Activated CD8-positive, alpha-beta memory T cell treated with anti-CD3 and anti-CD28 coated beads, Interleukin-2, amount 50 U/mL, for 48 hours (primary cell): ENCODE data around the gene ARHGDIB.

Experiments used
- DNase-seq: peaks from one replicate; pipeline ENCODE4 v3.0.0-alpha.2; 2020

The ARHGDIB gene

DNA sequence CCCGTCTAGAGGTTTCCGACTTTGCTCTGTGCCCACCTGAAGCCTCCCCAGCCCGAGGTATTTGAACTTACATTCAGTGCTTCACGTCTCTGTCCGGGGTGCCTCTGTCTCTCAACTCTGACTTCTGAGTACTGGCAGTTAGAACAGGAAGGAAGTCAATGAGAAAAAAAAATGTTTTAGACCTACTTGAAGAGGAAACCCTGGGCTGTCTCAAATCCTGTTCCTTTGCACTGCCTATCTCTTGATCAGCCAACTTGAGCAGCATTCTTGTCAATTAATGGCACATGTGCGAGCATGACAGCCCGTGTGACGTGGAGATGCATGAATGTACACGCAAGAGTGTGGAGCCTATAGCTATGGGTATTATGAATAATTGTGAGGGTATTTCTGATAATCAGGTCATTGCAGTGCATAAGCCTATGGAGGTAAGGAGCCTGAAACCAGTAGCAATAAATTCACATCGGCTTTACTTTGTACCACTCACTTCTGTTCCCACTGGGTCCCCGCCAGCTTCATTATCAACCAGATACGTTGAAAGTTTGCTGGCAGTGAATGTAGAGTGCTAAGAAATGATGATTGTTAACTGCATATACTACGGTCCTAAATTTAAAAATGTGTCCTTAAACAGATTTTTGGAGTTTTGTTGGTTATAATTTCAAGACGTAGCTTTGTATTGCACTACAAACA is at the start of gene ARHGDIB:
TSS of gene ARHGDIB (minus strand) at position 136 of the 687 bp plus-strand sequence. CDS start 10,889 bp downstream, outside the sequence.
- DNase-seq: peak; percentile 74

DNA sequence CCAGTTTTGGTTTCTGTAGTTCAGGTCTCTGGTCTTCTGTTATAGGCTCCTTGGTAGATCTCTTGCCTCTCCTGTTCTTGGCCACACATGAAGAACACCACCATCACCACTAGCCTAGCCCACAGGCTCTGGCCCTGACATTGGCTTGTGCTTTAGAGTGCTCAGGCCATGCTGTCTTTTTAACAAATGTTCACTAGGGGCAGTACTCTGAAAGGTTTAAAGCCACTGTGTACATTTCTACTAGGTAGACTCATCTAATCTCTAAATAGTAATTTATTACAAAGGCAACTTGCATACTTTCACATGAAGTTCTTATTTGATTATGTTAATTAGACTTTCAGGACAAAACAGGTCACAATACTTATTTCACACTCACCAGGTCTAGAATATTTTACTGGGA is 49.8 kb upstream of the ARHGDIB start:
- no peak for DNase-seq

DNA sequence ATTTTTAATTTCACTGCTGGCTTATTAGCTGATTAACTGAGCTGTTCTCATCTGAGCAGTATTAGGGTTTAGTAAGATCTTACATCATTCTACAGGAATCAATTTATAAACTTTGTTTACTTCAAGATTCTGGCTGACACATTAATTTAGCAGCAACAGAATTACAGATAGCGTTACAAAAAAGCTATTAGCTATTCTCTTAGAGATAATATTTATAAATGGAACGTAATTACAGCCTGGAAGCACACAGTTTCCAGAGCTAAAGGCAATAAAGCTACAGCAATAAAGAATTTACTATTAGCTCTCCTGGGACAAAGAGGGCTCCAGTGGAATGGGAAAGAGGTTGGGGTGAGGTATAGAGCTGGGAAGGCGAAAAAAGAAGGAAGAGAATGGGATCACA is 46.1 kb upstream of the ARHGDIB start:
- DNase-seq: no peak

DNA sequence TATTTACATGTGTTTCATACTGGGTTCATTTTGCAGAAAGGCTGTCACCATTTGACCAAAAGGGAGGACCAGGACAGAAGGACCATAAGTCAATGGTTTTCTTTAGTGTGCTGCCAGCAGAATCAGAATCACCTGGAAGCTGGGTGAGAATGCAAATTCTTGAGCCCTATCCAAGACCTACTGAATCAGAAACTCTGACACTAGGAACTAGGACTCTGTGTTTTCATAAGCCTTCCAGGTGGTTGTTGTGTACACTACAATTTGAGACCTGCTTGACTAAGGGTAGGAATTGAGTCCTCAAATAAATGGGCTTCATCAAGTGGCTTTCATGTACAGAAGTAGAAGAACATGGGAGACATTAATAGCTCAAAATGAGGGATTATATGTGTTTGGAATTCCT is 43.7 kb upstream of the ARHGDIB start:
- no peak for DNase-seq

DNA sequence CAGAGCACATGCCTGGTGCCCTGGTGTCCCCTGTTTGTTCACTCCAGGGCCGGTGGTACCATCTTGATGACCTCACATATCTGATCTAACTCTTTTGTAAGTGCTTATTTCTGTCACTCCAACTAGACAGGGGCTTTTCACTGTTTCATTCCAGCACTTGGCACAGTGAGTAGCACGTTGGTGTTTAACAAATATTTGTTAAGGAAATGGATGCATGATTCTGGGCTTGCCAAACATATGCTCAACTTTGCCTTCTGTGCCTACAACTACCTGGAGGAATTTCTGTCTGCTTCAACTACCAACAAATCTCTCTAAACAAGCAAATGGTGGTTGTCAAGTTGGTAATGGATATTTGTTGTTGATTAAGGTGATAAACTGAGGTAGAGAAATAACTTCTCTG is 43.0 kb upstream of the ARHGDIB start:
- DNase-seq: no peak

DNA sequence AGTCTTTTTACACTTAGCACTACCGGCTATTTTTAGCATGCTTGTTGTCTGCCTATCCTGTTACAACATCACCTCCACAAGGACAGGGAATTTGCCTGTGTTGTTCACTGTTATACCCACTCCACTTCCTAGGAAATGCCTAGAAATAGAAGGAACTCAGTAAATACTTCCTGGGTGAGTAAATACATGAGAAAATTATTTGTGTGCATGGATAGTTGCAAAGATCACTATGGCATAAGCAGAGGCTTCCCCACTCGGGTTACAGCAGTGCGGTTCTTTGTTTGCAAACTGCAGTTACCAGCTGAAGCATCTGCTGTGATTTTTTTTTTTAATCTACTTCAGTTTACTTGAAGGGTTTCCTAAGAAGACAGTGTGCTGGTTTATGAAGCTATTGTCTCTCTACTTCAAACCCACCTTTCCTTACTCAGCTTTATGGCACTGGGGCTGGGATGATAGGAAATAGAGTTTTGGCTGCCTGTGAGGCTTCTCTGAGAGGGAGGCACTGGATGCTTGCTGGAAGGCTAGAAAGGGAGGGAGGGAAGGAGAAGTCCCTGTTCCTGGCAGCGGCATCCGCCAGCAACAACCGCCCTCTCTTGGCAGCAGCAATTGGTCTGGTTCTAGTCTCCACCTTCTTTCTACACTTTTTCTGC is 40.5 kb upstream of the ARHGDIB start:
- DNase-seq: no peak

DNA sequence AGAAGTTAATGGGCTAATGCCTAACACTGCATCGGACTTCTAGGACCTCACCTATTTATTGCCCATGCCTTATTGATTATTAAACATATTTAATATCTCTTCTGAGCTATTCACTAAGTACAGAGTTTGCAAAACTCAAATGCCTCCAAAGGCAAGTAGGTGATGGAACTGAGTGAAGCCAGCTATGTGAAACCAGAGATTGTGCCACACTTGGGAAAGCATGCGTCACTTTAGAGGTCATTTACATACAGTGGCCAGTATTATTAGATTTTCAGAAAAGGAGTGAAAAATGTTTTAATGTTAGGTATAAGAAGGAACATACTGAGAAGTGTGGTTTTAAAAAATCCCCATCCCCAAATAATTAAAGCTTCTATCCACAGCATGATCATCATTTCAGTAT is 39.2 kb upstream of the ARHGDIB start:
- DNase-seq: no peak

DNA sequence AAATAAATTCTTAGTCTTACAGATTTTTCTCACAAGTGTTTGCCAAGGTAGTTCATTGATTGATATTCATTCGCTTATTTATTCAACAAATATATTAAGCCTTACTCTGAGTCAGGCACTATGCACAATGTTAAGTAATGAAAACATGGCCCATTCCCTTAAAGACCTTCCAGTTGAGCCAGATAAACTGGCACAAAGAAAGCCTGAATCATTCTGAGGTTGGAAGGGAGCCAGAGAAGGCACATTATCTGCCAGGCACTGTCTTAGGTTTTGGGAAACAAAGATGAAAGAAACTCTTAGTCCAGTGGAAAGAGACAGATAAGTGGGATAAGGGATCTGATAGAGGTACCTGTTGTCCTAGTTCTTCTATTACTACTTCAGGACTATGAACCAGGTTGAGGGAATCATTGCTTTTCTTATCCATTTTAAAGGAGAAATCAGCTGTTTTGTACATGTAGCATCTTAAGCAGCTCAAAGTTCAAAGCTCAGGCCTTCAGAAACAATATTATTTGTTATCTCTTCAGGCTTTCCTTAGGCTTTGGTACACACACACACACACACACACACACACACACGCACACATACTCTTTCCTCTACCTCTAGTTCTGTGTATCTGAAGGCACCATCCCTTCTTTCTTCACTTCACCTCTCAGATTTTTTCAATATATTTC is 38.4 kb upstream of the ARHGDIB start:
- no peak for DNase-seq

DNA sequence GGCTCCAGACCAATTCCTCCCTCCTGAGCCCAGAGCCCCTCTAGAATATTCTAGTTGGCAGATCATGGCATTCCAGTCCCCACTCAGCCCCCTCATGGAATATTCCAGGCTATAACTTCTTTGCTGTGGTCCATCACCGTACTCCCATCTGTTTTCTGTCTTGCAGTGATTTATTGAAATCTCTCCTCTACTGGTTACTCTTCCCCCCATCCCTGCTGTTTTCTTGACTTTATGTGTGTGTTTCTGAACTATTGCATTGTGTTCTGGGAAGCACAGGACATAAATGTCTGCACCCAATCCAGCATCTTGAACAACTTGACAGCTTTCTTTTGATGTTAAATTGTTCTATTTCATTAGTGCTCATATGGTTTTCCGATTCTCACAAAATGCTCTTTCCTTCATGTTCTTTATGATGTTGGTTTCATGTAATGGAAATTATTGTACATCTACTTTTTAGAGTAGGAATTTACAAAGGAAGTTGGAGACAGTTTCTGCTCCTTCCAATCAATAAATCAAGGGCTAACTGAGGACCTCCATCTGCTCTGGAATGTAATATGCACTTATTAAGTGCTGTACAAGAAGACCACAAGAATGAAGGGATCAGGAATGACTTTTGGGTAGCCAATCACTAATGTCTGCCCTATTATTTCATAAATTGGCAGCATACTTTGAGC is 37.8 kb upstream of the ARHGDIB start:
- DNase-seq: no peak

DNA sequence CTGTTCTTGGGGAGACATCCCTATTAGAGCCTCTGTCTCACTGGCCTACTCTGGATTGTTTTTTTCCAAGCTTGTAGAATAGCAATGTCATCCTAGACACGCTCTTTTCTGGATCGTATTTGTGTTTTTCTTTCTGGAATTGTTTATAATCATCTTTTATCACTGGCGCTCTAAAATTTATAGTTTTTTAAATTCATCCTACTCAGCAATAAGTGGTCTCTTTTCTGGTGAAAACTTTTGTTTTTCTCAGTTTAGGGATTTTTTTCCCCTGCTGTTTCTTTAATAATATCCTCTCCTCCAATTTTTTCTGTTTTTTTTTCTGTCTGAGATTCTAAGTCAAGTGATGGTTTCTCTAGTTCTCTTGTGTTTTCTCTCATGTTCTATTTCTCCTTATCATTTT is 36.6 kb upstream of the ARHGDIB start:
- DNase-seq: no peak

DNA sequence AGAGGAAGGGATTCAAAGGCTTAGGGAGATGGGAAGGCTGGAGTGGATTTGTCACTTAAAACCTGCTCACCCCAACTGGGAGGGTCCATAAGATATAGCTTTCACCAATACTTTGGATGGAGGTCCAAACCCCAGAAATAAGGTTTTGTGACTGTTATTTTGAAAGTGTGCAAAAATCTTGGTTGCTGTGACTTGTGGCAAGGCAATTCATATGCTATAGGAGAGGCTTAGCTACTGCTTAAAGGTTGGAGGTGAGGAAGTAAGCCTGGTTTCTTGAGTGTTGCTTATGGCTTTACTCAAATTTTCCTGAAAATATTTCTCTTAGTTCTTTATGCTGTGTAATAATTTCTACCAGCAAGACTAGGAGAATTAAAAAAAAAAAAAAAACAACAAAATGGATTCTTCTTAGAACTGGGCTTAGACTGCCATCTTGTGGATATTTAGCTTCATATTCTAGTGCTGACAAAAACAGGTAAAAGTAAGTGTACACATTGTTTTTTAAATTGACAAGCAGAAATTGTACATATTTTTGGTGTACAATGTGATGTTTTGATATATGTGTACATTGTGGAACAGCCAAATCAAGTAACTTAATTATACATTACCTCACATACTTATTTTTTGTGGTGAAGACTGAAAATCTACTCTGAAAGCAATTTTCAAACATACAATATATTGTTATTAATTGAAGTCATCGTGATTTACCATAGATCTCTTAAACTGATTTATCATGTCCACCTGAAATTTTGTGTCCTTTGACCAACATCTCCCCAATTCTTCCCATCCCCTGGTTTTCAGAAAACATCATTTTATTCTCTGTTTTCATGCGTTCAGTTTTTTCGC is 34.4 kb upstream of the ARHGDIB start:
- DNase-seq: no peak

DNA sequence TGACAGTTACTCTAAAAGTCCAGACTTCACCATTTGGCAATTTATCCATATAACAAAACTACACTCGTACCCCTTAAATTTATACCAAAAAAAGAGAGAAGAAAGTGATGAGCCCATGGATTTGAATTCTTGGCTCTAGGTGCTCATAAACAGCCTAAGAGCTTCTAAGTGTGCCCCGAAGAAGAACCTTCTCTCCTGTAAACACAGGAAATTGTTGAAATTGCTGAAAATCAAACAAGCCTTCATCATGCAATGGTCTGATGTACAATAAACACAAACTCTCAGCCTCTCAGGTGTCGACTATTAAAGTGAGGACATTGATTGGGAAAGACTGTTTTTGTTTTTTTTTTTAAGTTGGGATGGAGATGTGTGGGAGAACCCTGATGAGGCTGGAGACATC is 33.2 kb upstream of the ARHGDIB start:
- no peak for DNase-seq

DNA sequence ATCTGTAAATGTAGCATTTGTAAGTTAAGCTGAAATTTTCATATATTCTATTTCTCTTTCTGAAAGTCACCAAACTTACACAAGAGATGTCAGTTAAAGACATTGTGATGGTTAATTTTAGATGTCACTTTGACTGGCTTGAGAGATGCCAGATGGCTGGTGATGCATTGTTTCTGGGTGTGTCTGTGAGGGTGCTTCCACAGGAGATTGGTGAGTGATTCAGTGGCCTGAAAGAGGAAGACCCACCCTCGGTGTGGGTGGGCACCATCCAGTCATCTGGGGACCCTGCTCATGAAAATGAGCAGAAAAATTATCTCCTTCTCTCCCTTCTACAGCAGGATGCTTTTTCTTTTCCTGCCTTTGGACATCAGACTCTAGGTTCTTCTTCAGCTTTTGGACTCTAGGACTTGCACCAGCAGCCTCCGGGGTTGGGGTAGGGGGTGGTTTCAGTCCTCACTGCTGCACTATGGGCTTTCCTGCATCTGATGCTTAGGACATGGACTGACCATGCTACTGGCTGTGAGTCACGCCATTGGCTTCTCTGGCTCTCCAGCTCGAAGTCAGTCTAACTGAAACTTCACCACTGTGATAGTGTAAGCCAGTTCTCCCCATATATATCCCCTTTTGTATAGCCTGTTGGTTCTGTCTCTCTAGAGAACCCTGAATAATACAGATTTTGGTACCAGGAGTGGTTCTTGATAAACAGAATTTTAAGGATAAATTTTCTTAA is 32.3 kb upstream of the ARHGDIB start:
- DNase-seq: no peak

DNA sequence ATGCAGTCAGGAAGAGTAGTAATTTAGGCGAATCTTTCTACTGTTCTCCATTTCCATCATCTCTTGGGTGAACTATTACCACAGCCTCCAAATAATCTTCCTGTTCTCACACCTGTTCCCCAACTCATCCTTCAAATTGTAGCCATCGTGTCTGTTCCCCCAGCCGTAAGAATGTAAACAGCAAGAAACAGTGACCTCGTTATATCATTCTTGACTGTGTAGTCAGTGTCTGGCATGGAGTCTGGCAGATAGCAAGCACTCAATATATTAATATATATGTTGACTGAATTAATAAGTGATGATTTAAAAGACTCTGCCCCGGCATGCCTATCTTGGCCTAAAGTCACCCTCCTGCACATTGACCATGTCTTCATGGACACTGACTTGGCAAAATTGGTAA is 31.7 kb upstream of the ARHGDIB start:
- DNase-seq: no peak

DNA sequence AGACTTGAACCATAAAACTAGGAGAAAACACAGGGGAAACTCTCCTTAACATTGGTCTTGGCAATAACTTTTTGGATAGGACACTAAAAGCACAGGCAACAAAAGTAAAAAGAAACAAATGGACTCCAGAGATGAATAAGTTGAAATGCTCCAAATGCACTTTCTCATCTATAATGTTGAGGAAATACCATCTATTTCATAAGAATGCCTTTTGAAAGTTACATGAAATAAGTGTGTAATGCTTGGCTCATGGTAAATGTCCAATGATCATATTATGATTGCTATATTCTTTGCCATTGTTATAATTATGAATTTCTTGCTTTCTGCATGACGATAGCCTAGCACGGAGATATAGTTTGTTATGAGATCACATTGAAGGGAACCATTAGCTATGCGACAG is 31.3 kb upstream of the ARHGDIB start:
- no peak for DNase-seq

DNA sequence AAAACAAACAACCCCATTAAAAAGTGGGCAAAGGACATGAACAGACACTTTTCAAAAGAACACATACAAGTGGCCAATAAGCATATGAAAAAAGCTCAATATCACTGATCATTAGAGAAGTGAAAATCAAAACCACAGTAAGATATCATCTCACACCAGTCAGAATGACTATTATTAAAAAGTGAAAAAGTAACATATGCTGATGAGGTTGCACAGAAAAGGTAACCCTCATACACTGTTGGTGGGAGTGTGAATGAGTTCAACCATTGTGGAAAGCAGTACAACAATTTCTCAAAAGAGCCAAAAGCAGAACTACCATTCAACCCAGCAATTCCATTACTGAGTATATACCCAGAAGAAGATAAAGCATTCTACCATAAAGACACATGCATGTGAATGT is 29.7 kb upstream of the ARHGDIB start:
- no peak for DNase-seq

DNA sequence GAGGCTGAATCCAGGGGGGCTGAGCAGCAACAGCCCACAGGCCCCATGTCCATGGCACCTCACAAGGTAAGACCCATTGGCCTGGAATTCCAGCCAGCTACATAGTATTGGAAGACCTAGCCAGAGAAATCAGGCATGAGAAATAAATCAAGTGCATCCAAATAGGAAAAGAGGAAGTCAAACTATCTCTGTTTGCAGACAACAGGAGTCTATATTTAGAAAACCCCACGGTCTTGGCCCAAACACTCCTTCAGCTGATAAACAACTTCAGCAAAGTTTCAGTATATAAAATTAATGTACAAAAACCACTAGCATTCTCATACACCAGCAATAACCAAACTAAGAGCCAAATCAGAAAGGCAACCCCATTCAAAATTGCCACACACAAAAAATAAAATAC is 28.4 kb upstream of the ARHGDIB start:
- DNase-seq: no peak

DNA sequence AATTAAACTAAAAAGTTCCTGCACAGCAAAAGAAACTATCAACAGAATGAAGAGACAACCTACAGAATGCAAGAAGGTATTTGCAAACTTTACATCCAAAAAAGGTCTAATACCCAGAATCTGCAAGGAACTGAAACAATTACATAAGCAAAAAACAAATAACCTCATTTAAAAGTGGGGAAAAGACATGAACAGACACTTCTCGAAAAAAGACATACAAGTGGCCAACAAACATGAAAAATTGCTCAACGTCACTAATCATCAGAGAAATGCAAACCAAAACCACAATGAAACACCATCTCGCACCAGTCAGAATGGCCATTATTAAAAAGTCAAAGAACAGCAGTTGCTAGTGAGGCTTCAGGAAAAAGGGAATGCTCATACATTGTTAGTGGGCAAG is 26.6 kb upstream of the ARHGDIB start:
- DNase-seq: no peak

DNA sequence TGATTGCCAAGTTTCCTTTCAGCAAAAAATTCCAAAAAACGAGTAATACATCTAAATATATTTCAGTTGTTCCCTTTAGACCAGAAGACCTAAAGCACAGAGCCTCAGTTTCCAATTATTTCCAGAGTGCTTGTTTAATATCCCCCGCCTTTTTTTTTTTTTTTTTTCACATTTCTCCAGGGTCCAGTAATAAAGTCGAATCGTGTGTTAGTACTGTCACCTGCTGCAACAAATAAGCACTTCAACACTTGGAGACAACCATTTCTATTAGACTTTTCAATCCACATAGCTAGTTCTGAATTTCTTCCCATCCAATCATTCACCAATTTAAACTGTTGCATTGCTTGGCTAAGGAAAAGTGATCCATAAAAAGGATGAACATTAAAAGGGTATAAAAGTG is 25.0 kb upstream of the ARHGDIB start:
- DNase-seq: no peak

DNA sequence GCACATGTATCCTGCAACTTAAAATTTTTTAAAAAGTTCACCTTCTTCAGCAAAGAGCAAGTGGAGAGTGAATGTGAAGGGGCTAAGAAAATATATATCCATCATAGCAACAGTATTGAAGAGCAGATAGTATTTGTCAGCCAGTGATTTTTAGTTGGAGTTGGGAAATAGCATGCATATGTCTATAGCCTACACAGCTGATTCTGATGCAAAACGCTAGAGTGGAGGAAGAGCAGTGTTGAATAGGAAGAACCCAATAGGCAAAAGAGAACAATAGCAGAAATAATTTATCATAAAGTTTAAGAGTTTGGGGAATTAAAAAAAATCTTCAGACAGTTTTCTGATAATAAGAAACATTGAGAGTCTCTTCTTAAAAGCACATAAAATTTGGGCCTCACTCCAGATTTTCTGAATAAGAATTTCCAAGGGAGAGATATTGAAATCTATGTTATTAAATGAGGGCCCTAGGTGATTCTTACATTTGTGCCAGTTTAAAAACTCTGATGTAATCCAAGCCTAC is 23.4 kb upstream of the ARHGDIB start:
- DNase-seq: no peak

DNA sequence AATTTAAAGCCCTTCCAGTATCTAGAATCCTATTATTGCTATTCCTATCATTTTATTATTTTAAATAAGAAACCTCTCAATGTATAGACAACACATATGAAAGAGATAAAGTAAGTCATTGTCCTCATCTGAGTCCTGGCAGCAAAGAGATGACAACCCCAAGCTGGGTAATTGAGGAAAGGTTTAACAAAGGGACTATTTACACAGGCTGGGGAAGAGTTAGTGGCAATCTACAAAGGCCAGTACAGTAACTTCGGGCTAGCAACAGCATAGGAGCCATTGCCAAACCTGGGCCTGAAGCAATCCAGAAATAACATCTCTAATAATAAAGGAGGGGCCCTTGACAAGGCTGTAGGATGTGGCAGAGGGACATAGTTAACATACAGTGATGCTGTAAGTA is 22.6 kb upstream of the ARHGDIB start:
- DNase-seq: no peak

DNA sequence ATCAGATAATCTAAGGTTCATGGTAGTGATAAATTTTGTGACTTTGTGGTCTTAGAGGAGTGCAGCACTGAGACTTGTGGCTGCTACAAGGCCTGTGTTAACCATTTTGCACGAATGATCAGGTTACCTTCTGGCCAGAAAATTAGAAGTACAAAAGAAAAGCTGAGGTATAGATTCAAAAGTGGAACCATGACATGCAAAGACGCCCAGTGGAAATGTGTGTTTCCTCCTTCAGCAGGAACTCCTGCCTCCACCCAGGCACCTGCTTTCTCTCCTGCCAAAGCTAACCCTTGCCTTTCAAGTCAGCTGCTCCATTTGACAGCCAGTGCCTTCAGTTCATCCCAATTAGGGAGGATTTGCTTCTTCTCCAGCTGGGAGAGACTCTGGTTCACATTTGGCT is 21.6 kb upstream of the ARHGDIB start:
- DNase-seq: no peak
